Astrocyte (in vitro differentiated cells and primary cell): ENCODE measurements around the gene PSME4.

Source experiments
- CTCF ChIP-seq: IDR thresholded peaks from 2 replicates; pipeline ENCODE4 v1.5.1; 2011; ENCODE audit warnings: low read depth, mild to moderate bottlenecking, inconsistent platforms, low read length, moderate library complexity; ENCODE audit not compliant: insufficient read depth
- EZH2 ChIP-seq: IDR thresholded peaks from 2 replicates; pipeline ENCODE4 v1.6.1; 2012; ENCODE audit warnings: mild to moderate bottlenecking, low read length, inconsistent platforms; ENCODE audit not compliant: insufficient read depth

GRCh38 chr2:53865264-53865663 is 105.5 kb downstream of the PSME4 start:
- TF ChIP-seq EZH2, result no peak
- no peak for TF ChIP-seq CTCF
